Measurements from ENCODE around the gene USP37.

DNA sequence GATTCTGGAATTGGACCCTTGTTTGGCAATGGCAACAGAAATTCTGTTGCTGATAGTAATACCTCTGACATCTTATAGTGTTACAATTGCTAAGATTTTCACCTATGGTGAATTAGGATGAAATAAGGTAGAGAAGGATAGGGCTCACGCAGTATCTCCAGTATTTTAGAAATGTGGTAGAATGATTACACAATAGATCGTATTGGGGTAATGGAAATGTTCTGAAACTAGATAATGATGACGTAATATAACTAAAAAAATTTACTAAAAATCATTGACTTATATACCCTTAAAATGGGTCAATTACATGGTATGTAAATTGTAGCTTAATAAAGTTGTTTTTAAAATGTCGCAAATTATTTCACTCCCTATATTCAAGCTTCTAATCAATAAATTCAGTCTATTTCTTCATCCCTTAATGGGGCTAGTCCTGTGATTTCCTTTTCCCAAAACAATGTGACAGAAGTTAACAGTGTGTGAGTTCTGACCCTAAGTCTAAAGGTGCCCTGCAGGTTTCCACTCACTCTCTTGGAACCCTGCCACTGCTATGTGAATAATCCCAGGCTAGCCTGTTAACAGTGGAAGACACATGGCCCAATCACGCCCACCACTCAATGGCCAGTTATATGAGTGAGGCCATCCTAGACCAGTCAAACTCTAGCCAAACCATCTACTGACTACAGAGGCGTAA lies 31.2 kb downstream of the USP37 start:
- TF ChIP-seq POLR2A (IDR thresholded peaks at IDR 0.05): no peak
- TF ChIP-seq, protein P1, sequence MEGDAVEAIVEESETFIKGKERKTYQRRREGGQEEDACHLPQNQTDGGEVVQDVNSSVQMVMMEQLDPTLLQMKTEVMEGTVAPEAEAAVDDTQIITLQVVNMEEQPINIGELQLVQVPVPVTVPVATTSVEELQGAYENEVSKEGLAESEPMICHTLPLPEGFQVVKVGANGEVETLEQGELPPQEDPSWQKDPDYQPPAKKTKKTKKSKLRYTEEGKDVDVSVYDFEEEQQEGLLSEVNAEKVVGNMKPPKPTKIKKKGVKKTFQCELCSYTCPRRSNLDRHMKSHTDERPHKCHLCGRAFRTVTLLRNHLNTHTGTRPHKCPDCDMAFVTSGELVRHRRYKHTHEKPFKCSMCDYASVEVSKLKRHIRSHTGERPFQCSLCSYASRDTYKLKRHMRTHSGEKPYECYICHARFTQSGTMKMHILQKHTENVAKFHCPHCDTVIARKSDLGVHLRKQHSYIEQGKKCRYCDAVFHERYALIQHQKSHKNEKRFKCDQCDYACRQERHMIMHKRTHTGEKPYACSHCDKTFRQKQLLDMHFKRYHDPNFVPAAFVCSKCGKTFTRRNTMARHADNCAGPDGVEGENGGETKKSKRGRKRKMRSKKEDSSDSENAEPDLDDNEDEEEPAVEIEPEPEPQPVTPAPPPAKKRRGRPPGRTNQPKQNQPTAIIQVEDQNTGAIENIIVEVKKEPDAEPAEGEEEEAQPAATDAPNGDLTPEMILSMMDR (IDR thresholded peaks at IDR 0.05): no peak

Data from breast epithelium (tissue), 3 donors.